ENCODE data around the gene CCKAR.

CCKAR gene

DNA sequence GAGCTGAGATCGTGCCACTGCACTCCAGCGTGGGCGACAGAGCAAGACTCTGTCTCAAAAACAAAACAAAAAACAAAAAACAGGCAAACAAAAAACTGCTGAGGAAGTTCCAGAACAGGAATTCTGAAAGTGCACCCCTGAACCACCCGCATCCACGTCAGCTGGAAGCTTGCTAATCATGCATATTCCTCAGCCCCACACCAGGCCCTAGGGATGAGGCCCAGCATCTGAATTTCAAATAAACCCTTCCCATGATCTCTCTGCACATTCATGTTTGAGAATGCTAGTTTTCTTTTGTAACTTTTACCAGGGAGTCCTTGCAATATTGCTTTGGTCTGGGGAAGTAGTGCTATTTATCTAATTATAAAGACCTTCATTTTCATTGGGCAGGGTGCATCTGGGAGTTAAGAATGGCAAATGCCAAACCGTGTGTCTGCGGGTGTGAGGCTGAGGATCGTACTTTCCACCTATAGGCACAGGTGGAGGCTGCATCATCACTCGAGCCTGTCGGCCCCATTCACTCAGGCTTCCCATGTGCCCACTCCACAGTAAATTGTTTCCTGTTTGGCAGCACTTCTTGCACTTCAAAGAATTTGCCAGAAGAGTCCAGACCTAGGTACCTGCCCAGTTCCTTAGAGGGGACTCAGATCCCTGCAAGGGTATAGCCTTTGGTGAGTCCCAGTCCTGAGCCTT is 23.6 kb downstream of the CCKAR start:
- ATAC-seq (replicated peaks; ENCODE audit: extremely low read depth, poor library complexity, severe bottlenecking) = no peak

DNA sequence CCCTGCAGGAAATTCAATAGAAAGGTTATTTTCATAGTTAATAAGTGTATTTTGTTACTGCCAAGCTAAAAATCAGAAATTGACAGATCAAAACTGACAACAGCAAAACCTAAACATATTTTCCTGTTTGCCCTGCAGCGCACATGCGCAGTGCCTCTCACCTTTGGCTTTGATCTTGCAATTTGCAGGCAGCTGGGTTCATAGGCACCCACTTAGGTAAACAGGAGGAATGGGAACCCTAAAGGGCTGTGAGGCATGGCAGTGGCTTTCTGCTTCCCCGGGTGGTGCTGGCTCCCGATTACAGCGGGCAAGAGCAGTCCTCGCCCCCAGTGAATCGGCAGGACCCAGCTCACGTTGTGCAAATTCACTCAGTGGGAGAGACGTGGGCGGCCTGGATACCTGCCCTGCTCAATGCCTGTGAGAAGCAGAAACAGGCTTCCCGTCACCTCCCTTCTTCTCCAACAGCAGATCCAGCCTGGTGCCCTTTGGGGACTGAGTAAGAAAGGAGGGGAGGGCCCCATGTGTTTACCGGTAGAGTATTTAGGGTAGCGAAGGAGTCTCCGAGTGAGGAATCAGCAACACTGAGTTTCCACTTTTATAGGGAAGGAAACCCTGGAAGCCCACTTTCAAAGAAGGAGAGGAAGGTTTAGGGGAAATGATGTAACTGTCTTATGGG is 25.7 kb downstream of the CCKAR start:
- Mint-ChIP-seq H3K4me1 (peaks cover under 1% of the 10 kb centered on the region), H3K9me3 (no peaks in the 10 kb centered on the region), H3K36me3 (ENCODE audit: insufficient read depth) (peaks cover 1% of the 10 kb centered on the region), H3K27me3 (peaks cover 26% of the 10 kb centered on the region), H3K27ac (ENCODE audit: low read depth) (no peak overlapping the region), H3K4me3 (no peak overlapping the region)
- no peak for DNase-seq (ENCODE audit: low spot score in 2 of 2)
- ATAC-seq (replicated peaks; ENCODE audit: extremely low read depth, poor library complexity, severe bottlenecking) = no peak

More for the DNA sequence above, 23.6 kb downstream of the CCKAR start:
- Mint-ChIP-seq H3K27me3 (peaks cover 28% of the 10 kb centered on the region), H3K4me1 (no peaks in the 10 kb centered on the region), H3K9me3 (no peaks in the 10 kb centered on the region), H3K4me3 (no peak overlapping the region), H3K27ac (ENCODE audit: low read depth) (no peak overlapping the region), H3K36me3 (ENCODE audit: insufficient read depth) (peaks cover 1% of the 10 kb centered on the region)
- DNase-seq (ENCODE audit: low spot score in 2 of 2) = no peak

DNA sequence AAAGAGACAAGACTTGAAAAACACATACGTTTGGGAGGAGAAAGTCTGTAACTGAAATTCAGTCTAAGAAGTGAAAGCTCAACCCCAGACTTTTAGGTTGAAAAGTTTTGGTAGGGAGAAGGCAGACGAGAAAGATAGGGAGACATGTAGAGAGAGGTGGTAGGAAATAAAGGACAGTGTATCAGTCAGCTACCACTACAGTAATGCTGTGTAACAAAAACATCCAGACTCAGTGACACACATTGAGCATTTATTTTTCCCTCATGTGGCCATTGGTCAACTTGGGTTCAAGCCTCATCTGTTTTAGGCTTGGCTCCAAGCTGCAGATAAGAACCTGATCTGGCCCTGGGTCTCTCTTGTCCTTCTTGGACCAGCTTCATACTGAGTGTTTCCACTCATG is 26.9 kb downstream of the CCKAR start:
- H3K36me3 Mint-ChIP-seq (ENCODE audit: insufficient read depth) = peaks cover 1% of the 10 kb centered on the region
- no peak for DNase-seq (ENCODE audit: low spot score in 2 of 2)
- H3K27ac Mint-ChIP-seq (ENCODE audit: low read depth) = no peak overlapping the region
- peaks cover 26% of the 10 kb centered on the region for H3K27me3 Mint-ChIP-seq
- no peak overlapping the region for H3K4me3 Mint-ChIP-seq
- ATAC-seq (replicated peaks; ENCODE audit: extremely low read depth, poor library complexity, severe bottlenecking) = no peak
- H3K9me3 Mint-ChIP-seq = no peaks in the 10 kb centered on the region
- peaks cover 5% of the 10 kb centered on the region for H3K4me1 Mint-ChIP-seq

DNA sequence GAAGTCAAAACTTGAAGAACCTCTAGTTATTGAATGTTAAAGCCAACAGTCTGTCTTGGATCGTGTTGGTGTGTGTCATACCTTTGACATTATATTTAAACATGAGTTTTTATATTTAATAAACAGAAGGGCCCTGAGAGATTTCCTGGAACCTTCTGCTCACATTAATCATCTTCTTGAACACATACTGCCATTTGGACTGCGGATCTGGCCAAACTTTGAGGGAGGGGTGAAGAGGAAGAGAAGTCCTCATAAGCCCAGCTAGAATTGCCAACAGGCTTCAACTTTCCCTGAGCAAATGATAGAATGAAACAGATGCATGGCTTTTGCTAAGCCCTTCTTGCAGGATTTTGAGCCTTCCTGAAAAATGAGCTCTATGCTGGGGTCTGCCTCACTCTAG is 27.4 kb downstream of the CCKAR start:
- Mint-ChIP-seq H3K27ac (ENCODE audit: low read depth) (no peak overlapping the region), H3K4me1 (peaks cover 5% of the 10 kb centered on the region), H3K27me3 (peaks cover 26% of the 10 kb centered on the region), H3K36me3 (ENCODE audit: insufficient read depth) (peaks cover 1% of the 10 kb centered on the region), H3K9me3 (no peaks in the 10 kb centered on the region), H3K4me3 (no peak overlapping the region)
- no peak for ATAC-seq (replicated peaks; ENCODE audit: extremely low read depth, poor library complexity, severe bottlenecking)
- no peak for DNase-seq (ENCODE audit: low spot score in 2 of 2)

DNA sequence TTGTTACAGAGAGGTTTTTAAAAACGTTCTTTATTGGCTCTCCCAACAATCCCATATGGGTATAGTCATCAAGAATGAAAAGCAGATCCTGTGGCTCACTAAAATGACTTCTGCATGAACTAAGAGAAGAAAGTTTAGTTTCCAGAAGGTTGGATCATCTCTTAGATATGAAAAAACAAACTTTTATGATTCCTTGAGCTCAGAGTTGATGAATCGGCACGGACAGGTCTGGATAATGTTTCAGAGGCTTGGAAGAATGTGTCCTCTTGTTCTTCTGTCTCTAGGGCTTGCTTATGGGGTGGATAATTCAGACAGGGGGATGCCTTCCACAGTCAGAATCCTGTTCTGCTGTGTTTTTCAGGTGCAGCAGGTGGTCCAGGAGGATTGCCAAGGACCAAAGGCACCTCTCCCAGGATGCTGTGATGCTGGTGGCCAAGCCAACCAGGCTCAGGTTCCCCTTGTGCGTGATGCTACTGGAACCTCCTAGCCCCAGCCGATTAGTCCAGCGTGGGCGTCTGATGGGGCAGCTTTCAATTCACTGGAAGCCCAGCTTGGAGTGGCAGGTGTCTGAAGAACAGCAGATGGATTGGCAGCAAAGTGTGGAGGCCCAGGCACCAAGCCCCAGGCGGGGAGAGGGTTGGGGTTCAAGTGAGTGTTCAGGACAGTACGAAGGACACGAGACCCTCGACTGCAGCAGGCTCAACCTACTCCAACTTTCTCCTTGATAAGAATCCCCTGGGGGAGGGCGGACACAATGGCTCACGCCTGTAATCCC is 30.3 kb downstream of the CCKAR start:
- Mint-ChIP-seq H3K4me1 (peaks cover 5% of the 10 kb centered on the region), H3K27me3 (peaks cover 7% of the 10 kb centered on the region), H3K9me3 (no peaks in the 10 kb centered on the region), H3K4me3 (no peak overlapping the region), H3K36me3 (ENCODE audit: insufficient read depth) (no peaks in the 10 kb centered on the region), H3K27ac (ENCODE audit: low read depth) (no peak overlapping the region)
- DNase-seq (ENCODE audit: low spot score in 2 of 2) (no peak), ATAC-seq (replicated peaks; ENCODE audit: extremely low read depth, poor library complexity, severe bottlenecking) (no peak)

DNA sequence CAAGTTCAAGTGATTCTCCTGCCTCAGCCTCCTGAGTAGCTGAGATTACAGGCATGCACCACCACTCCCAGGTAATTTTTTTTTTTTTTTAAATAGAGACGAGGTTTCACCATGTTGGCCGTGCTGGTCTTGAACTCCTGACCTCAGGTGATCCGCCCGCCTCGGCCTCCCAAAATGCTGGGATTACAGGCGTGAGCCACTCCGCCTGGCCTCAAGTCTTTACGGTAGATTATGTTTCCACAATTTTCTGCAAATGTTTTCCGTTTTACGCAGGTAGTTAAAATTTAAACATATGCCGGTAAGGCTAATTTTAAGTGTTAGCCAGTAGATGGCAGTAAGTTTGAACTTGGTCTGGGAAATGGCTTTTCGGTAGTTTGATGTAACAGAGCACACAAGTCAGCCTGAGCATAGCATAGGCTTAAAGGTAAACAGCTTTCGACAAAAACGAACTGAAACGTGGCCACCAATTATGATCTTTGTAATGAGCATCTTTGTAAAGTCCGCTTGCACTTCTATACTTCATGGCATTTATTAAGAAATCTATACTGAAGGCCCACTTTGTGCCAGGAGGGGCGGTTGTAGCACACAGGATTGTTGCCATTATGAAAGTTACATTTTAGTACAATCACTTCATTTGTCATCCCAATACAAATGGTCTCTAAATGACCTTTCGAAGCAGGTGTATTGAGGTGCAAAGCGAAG is 31.1 kb downstream of the CCKAR start:
- Mint-ChIP-seq H3K36me3 (ENCODE audit: insufficient read depth) (no peaks in the 10 kb centered on the region), H3K4me1 (peaks cover 5% of the 10 kb centered on the region), H3K9me3 (no peaks in the 10 kb centered on the region), H3K4me3 (no peak overlapping the region), H3K27ac (ENCODE audit: low read depth) (no peak overlapping the region), H3K27me3 (no peaks in the 10 kb centered on the region)
- ATAC-seq (replicated peaks; ENCODE audit: extremely low read depth, poor library complexity, severe bottlenecking) (peak; percentile 40), DNase-seq (ENCODE audit: low spot score in 2 of 2) (no peak)

DNA sequence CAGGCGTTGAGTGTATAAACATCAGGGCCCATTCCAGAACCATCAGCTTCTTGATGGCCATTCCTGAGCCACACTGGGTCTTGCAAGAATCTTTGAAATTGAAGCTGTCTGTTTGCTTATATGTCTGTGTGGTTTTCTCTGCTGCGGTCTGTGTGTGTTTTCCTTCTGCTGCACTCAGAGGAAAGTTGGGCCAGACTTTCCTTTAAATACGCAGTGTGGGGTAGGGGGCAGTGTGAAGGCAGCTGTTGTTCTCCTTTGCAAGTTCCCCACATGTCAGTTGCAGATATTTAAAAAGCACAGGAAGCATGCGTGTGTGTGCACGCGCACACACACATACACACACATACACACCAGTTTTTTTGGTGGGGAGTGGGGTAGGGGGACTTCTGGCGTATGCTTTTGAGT is 32.1 kb downstream of the CCKAR start:
- Mint-ChIP-seq H3K36me3 (ENCODE audit: insufficient read depth) (peaks cover 2% of the 10 kb centered on the region), H3K4me3 (no peak overlapping the region), H3K4me1 (peaks cover 5% of the 10 kb centered on the region), H3K27me3 (no peaks in the 10 kb centered on the region), H3K9me3 (no peaks in the 10 kb centered on the region), H3K27ac (ENCODE audit: low read depth) (no peak overlapping the region)
- ATAC-seq (replicated peaks; ENCODE audit: extremely low read depth, poor library complexity, severe bottlenecking) (no peak), DNase-seq (ENCODE audit: low spot score in 2 of 2) (no peak)

DNA sequence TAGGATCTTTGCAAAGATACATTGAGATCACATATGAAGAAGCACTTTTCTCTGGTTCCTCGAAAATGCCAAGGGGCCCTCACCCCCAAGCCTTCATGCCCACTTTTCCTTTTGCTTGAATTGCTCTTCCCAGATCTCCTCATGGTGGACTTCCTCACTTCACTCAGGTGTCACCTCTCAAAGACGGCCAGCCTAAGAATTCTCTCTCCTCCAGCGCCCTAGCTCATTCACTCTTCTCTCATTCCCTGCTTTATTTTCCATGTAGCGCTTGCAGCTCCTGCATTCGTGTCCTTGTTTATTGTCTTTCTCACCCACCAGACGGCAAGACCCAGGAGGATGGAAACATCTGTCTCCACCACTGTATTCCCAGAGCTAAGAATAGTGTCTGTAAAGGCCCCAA is 32.9 kb downstream of the CCKAR start:
- no peaks in the 10 kb centered on the region for H3K9me3 Mint-ChIP-seq
- H3K27me3 Mint-ChIP-seq = no peaks in the 10 kb centered on the region
- no peak for ATAC-seq (replicated peaks; ENCODE audit: extremely low read depth, poor library complexity, severe bottlenecking)
- peaks cover 3% of the 10 kb centered on the region for H3K36me3 Mint-ChIP-seq (ENCODE audit: insufficient read depth)
- DNase-seq (ENCODE audit: low spot score in 2 of 2) = no peak
- no peak overlapping the region for H3K27ac Mint-ChIP-seq (ENCODE audit: low read depth)
- H3K4me3 Mint-ChIP-seq = no peak overlapping the region
- H3K4me1 Mint-ChIP-seq = peaks cover 5% of the 10 kb centered on the region

DNA sequence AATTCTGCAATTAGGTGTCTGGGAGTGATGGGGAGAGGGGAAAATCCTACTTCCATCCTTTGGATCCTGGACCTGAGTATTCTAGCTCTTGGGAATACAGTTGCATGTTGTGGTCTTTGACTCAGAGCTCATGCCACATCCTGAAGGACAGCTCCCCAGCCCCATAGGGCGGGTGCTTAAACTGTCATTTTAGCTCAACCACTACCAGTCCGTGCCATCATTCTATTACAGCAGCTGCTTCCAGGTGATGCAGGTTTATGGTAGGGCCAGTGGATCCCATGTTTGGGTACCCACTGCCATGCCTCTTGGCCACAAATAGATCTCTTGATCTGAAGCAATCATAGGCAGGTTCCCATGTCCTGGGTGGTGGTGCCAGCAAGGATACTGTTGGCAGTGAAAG is 34.7 kb downstream of the CCKAR start:
- DNase-seq (ENCODE audit: low spot score in 2 of 2) (no peak), ATAC-seq (replicated peaks; ENCODE audit: extremely low read depth, poor library complexity, severe bottlenecking) (no peak)
- H3K36me3 Mint-ChIP-seq (ENCODE audit: insufficient read depth) = peaks cover 3% of the 10 kb centered on the region
- H3K9me3 Mint-ChIP-seq = no peaks in the 10 kb centered on the region
- no peak overlapping the region for H3K27ac Mint-ChIP-seq (ENCODE audit: low read depth)
- H3K27me3 Mint-ChIP-seq = no peaks in the 10 kb centered on the region
- no peak overlapping the region for H3K4me3 Mint-ChIP-seq
- peaks cover 5% of the 10 kb centered on the region for H3K4me1 Mint-ChIP-seq

DNA sequence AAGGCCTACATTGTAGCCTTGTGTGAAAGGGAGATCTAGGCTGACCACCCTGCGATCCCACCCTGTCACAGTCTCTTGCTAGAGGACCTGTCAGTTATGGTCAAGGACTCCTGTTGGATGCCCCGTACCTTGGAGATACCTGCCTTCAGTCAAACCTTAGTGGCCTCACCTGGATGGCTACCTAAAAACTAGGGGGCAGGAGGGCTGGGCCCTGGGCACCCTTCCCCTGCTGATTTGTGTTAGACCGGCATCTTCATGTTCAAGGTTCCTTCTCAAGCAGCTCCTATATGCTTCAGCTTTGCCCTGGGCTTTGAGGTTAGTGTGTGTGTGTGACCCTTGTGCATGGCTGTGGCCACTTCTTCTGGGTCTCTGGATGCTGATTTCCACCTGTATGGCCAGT is 35.3 kb downstream of the CCKAR start:
- Mint-ChIP-seq H3K36me3 (ENCODE audit: insufficient read depth) (peaks cover 3% of the 10 kb centered on the region), H3K9me3 (no peaks in the 10 kb centered on the region), H3K27ac (ENCODE audit: low read depth) (no peak overlapping the region), H3K27me3 (no peaks in the 10 kb centered on the region), H3K4me1 (peaks cover 5% of the 10 kb centered on the region), H3K4me3 (no peak overlapping the region)
- DNase-seq (ENCODE audit: low spot score in 2 of 2) = no peak
- no peak for ATAC-seq (replicated peaks; ENCODE audit: extremely low read depth, poor library complexity, severe bottlenecking)

DNA sequence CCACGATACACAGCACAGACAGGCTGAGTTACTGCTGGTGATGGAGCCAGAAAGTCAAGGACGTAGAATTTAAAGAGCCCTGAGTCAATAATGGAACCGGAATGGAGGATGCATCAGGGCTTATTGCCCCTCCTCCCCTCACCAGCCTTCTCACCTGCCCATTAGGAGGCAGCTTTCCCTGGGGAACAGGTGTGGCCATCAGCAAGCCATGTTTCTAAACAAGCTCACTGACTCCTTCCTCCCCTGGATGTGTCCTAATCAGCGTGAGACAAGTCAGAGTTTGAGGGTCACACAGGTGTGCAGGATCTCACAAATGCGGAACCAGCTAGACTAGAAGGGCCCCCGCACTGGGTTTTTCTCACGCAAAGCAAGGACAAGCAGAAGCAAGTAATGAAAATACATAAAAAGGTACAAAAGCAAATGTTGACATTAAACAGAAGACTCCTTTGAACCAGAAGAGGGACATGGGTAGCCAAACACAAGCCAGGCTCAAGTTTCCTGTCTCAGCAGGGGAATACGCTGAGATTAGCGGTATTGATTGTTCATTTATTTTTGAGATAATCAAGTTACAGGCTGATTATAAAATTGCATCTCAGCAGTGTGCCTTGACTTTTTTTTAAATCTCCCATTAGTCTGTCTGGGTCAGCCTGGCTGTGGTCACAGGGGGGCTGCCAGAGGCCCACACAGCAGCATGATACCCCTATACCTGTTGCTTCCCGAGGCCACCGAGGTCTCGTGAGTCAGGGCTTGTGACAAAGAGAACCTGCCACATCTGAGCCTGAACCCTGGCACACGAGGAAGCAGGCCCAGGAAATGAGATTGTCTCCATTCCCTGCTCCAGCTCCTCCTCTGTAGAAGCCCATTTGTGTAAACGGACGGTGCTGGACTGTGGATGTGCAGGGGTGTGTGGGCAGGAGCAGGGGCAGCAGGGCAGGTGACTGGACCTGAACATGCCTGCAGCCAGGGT is 37.4 kb downstream of the CCKAR start:
- H3K4me3 Mint-ChIP-seq = no peak overlapping the region
- no peaks in the 10 kb centered on the region for H3K9me3 Mint-ChIP-seq
- H3K36me3 Mint-ChIP-seq (ENCODE audit: insufficient read depth) = peaks cover 3% of the 10 kb centered on the region
- H3K4me1 Mint-ChIP-seq = no peaks in the 10 kb centered on the region
- no peak overlapping the region for H3K27ac Mint-ChIP-seq (ENCODE audit: low read depth)
- DNase-seq (ENCODE audit: low spot score in 2 of 2) (no peak), ATAC-seq (replicated peaks; ENCODE audit: extremely low read depth, poor library complexity, severe bottlenecking) (no peak)
- no peaks in the 10 kb centered on the region for H3K27me3 Mint-ChIP-seq

DNA sequence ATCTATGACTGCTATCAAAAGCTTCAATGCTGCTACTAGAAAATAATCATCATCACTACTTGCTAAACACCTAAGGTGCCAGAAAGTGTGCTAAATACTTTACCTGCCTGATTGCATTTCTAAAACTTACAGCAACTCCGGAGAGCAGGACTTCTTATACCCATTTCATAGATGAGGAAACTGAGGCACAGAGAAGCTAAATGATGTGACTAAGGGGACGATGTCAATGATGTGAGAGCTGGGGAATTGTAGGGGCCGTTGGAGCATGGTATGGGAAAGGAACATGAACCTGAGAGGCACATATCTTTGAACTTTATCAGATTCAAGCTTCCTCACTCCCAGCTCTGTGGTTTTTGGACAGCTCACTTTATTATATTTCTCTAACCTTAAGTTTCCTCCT is 38.7 kb downstream of the CCKAR start:
- peaks cover 3% of the 10 kb centered on the region for H3K36me3 Mint-ChIP-seq (ENCODE audit: insufficient read depth)
- H3K4me3 Mint-ChIP-seq = no peak overlapping the region
- DNase-seq (ENCODE audit: low spot score in 2 of 2) (no peak), ATAC-seq (replicated peaks; ENCODE audit: extremely low read depth, poor library complexity, severe bottlenecking) (no peak)
- H3K4me1 Mint-ChIP-seq = no peaks in the 10 kb centered on the region
- H3K27ac Mint-ChIP-seq (ENCODE audit: low read depth) = no peak overlapping the region
- H3K9me3 Mint-ChIP-seq = no peaks in the 10 kb centered on the region
- H3K27me3 Mint-ChIP-seq = no peaks in the 10 kb centered on the region

All from central memory CD8-positive, alpha-beta T cell (primary cell).